Activated CD4-positive, CD25-positive, alpha-beta regulatory T cell treated with anti-CD3 and anti-CD28 coated beads, Interleukin-2, amount 50 U/mL, for 24 hours (primary cell): ENCODE results near the gene SERAC1.

ENCODE experiments used
- ATAC-seq, 2 donors: fragments of 150-1000 bp; cut with Tn5 transposase; one replicate each; pipeline ENCODE4 v1.10.0; 2021; ENCODE audit warnings: mild to moderate bottlenecking in 1 of 2, moderate library complexity in 1 of 2

Gene SERAC1

DNA sequence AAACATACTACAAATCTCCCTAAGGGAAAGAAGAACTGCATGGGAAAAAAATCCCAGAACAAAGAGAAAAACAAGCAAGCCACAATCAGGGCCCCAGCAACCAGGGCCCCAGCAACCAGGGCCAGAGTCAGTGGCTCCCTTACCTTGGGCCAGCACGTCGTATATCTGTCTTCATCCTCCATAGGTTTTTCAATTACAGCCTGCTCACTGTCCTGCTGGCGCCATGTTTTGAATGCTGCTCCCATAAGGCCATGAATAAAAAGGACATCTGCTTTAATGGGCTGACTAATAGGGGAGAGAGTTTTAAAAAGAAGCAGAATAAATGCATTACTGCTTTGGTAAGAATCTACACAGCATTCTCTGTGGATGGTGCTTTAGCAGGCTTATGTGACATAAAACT is 49.2 kb downstream of the SERAC1 start:
- no peak for ATAC-seq

DNA sequence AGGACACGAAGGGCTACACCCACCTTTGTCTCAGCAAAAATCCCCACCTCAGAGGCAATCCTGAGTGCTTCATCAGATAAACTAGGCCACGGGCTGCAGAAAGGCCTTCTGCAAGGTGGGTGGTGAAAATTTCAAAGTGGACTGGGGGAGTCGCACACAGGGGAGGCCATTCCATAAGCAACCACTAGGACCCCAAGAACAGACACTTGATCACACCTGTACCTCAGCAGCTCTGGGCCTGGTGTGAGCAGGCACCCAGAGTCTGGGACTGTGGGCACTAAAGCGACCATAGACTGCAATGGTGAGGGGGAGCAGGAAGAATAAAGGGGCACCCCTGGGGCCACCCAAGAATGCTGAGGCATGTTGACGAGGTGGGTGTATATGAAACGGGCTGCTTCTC is 52.6 kb downstream of the SERAC1 start:
- no peak for ATAC-seq

DNA sequence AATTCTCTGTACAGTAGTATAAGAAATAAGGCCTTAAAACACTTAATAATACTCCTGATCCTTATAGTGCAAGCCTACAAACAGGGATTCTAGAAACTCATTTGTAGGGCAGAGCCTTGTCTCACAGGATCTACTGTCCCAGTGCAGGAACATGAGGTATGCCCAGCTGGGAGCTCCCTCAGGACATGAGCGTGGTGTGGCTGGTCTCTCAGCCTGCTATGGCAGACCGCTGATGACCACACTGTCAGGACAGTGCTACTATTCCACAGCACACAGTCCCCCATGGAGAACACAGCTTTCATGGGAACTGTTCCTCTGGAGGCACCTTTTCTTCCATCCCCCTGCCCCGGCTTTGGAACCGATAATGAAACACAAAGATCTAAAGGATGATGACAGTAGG is 53.0 kb downstream of the SERAC1 start:
- ATAC-seq = no peak

DNA sequence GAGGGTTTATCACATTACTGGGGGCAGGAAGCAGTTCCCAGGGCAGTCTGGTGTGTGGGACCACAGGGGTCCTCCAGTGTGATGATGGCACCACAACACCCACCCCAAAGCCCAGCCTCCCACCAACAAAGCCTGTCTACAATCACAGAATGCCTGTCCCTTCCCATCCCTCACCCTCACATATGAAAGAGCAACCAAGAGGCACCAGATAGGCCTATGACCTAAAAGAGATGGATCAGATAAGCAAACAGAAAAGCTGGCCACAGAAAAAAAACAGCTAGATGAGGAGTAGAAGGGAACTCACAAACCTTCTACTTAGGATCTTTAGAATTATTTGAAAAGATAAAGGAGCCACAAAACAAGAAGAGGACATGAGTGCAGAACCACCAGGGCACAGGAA is 54.3 kb downstream of the SERAC1 start:
- ATAC-seq = no peak

DNA sequence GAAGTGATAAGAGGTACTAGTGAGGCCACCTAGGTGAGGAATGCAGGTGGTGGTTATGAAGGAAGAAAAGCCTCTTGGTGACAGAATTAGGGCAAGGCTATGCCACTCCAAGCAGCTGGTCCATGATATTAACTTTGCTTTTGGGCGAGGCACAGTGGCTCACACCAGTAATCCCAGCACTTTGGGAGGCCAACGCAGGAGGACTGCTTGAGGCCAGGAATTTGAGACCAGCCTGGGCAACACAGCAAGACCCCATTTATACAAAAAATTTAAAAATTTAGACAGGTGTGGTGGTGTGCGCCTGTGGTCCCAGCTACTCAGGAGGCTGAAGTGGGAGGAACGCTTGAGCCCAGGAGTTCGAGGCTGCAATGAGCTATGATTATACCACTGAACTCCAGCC is 56.1 kb downstream of the SERAC1 start:
- no peak for ATAC-seq

DNA sequence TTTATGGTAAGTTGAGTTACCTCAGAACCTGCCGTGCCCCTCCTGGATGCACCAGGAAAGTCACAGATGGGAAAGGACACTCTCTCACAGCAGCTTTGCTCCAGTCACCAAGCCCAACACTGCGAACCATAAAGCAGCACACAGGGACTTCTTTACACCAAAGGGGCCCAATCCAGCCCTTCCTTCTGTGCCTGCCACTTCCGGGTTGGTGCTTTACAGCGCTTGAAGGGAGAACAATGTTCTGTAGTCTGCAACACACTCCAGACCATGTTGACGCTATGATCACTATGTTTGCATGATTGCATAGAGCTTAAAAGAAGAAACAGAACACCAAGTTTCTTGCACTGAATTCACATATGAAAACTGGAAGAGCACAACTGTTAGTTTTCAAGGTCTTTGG is 57.1 kb downstream of the SERAC1 start:
- no peak for ATAC-seq

DNA sequence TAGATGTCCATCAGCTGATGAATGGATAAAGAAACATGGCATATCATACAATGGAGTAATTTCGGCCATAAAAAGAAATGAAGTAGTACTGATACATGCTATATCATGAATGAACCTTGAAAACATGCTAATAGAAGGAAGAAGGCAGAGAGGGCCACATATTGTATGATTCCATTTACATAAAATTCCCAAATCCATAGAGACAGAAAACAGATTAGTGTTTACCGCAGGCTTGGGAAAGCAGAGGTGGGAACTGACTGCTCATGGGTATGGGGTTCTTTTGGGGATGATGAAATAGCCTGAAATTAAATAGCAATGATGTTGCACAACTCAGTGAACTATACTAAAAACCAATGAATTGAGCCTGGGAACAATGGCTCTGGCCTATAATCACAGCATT is 58.3 kb downstream of the SERAC1 start:
- ATAC-seq = no peak

DNA sequence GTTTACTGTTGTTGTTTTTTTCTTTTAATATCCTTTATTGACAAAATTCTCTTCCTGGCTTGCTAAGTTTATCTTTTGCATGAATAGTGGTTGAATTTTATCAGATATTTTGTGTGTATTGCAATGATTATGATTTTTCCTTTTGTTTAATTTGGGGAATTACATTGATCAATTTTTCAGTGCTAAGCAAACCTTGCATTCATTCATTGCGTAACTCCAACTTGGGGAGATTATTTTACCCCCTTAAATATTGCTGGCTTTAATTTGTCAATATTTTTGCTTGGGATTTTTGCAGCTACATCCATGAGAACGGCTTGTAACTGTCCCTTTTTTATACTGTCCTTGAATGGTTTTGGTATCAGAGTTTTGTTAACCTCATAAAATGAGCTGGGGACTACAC is 63.4 kb downstream of the SERAC1 start:
- no peak for ATAC-seq

DNA sequence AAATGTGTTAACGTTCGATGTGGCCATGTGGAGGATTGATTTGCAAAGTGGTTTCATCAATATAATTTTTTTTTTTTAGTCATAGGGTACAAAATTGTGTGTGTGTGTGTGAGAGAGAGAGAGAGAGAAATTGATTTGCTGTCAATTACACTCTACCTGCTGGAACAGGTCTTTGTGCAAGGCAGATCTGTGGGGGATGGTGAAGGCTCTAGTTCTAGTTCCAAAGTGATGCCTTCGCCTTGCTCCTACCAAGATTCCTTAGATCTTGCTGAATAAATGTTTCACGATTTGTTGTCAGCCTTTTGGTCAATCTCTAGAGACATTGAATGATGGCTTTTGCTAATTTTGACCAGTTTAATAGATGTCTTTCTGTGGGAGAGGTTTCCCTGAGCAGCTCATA is 64.8 kb downstream of the SERAC1 start:
- no peak for ATAC-seq

DNA sequence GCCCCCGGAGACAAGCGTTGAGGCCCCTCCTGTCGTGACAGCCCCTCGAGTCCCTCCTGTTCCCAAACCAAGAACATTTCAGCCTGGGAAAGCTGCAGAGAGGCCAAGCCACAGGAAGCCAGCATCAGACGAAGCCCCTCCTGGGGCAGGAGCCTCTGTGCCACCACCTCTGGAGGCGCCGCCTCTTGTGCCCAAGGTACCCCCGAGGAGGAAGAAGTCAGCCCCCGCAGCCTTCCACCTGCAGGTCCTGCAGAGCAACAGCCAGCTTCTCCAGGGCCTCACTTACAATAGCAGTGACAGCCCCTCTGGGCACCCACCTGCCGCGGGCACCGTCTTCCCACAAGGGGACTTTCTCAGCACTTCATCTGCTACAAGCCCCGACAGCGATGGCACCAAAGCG is 72.4 kb downstream of the SERAC1 start:
- ATAC-seq = no peak

DNA sequence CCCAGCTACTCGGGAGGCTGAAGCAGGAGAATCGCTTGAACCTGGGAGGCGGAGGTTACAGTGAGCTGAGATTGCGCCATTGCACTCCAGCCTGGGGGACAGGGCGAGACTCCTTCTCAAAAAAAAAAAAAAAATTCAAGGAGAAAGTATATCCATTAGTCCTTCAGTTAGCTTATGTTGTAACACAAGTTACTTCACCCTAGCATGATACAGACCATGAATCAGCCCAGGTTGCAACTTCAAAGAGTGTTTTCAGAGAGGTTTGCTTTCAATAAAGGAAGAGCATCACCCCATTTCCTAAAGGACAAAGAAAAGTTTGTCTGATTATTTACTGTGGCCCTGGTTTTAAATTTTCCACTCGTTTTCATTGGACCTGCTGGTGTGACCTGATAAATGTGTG is 73.0 kb downstream of the SERAC1 start:
- ATAC-seq = no peak

DNA sequence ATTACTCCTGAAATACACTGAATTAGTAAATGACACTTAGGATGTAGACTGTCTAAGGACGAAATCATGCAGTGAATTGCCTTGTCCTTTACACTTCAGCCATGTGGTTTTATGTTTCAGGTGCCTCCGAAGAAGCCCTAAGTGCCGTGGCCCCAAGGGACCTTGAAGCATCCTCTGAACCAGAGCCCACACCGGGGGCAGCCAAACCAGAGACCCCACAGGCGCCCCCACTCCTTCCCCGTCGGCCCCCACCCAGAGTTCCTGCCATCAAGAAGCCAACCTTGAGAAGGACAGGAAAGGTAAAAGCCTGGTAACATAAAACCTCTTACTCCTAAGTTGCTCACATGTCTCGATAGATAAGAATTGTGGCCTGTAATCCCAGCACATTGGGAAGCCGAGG is 75.3 kb downstream of the SERAC1 start:
- ATAC-seq = no peak

DNA sequence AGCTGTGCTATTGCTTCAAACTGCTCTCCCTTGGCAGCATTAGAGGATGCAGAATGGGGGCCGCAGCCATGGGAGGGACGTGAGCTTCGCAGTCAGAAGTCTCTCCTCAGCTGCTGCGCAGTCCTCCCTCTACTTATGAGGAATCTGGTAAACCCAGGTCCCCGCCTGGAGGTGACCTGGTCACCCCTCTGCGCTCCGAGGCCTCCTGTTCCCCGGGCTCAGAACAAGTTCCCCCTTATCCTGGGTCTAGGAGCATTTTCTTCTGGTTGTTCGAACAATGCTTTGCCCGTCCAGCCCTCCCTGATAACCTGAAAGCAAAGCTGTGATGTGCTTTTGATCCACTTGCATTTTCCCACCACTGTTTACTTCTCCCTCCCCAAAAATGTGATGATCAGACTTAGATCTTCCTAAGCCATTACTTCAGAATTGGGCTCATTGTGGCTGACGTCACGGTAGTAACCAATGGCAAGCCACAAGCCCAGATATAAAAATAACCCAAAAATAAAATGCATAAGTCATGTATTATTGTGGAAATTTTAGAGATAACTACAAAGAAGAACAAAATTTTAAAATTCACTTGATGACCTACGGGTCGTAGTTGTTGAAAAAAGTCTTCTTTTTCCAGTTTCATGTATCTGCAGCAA is 80.7 kb downstream of the SERAC1 start:
- no peak for ATAC-seq

DNA sequence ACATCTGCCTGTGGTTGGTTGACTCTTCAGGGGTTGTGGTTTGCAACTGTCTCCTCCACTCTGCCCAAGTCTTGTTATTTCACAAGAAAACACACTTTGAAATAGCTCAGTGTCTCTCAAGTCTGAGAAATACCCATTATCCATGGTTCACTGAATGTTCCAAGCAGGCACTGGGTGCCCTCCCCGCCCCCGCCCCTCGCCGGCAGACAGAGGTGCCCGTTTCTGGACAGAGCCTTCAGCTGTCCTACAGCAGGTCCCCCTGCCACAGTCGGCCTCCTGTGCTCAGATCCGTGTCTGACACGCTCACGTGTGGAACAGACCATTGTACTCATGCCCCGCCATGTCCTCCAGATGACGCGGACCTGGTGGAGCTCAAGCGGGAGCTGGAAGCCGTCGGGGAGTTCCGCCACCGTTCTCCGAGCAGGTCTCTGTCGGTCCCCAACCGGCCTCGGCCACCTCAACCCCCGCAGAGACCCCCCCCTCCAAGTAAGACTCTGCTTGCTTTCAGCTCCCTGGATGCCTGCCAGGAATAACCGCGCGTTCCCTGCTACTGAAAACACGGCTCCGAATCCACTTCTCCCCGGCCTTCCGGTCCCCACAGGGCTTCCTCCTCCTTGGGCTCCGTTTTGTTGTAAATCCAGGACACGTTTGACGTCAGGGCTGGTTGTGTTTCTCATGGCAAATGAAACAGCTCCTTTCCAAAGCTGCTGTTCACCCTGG is 81.4 kb downstream of the SERAC1 start:
- ATAC-seq = no peak

DNA sequence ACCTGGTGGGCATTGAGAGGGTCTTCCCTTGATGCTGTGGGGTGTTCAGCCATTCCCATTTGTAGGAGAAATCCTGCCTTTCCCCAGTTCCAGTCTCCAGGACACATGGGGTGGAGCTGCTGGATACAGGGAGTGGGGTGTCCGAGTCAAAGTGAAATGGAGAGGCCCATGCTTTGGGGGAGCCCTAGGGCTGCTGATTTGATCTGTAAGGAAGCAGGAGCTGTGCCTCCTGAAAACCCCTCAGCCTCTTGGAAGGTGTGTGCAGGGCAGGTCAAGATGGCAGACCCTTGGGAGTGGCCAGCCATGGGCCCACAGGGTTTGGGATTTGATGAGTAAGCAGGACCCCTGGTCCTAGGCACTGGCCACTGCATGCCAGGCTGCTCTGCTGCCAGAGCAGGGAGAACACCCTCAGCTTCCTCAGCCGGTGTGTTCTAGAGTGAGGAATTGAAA is 82.0 kb downstream of the SERAC1 start:
- ATAC-seq = no peak

DNA sequence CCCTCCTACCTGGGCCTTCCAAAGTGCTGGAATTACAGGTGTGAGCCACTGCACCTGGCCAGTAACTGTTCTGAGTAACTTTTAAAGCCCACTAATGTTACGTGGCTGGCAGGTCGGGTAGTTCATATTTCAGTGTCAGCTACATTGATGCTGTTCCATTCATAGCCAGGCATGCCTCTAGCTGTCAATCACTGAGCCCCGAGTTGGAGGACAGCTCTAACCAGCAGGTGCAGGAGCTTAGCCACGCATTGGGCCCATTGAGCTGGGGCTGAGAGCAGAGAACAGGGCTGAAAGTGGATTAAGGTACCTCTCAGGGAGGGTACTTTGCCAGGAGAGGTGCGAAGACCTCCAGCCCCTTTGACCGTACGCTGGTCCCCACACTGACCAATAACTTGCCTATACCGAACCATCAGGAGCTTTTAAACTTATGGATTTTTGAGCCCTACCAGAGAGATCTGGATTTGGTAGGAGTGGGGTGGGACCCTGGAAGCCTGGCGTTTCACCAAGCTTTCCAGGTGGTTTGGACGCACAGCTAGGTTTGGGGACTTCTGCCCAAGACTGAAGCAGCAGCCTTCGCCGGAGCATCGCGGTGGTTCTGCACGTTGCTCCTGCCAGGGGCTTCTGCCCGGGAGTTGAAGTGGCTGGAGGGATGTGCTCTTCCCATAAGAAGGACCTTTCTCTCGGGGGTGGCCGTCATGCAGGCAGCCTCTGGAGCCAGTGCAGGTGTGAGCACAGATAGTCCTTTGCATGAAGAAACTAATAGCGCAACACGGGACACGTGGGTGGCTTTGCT is 82.6 kb downstream of the SERAC1 start:
- ATAC-seq = no peak

DNA sequence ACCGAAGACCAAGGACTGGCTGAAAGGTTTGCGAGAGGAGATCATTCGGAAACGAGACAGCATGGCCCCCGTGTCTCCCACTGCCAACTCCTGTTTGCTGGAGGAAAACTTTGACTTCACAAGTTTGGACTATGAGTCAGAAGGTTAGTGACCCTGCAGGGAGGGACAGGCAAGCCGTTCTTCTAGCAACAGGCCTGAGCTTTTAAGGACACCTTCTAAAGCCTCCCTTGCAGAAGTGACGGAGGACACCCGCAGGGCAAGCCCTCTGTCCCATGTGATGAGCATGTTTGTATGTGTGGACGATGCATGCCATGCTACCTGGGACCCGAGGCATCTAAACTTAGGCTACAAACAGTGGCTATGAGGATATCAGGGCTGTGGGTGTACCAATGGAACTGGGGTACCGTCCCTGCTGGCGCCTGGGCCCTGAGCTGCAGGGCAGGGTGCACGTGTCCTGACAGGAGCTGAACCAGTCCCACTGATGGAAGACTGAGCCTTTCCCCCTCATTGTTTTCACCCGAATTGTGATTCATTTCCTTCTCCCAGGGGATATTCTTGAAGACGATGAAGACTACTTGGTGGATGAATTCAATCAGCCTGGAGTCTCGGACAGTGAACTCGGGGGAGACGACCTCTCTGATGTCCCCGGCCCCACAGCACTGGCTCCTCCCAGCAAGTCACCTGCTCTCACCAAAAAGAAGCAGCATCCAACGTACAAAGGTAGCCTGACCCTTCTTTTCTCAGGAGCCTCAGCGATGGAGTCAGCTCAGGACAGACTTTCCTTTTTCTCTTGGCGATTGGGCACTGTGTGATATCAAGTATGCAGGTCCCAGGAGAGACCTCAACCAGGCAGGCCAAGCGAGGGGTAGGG is 84.4 kb downstream of the SERAC1 start:
- ATAC-seq = no peak

DNA sequence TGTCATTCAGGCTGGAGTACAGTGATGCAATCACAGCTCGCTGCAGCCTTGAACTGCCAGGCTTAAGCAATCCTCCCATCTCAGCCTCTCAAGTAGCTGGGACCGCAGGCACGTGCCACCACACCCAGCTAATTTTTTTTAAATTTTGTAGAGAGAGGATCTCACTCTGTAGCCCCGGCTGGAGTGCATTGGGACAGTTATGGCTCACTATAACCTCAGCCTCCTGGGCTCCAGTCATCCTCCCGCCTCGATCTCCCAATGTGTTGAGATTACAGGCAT is 86.5 kb downstream of the SERAC1 start:
- no peak for ATAC-seq

DNA sequence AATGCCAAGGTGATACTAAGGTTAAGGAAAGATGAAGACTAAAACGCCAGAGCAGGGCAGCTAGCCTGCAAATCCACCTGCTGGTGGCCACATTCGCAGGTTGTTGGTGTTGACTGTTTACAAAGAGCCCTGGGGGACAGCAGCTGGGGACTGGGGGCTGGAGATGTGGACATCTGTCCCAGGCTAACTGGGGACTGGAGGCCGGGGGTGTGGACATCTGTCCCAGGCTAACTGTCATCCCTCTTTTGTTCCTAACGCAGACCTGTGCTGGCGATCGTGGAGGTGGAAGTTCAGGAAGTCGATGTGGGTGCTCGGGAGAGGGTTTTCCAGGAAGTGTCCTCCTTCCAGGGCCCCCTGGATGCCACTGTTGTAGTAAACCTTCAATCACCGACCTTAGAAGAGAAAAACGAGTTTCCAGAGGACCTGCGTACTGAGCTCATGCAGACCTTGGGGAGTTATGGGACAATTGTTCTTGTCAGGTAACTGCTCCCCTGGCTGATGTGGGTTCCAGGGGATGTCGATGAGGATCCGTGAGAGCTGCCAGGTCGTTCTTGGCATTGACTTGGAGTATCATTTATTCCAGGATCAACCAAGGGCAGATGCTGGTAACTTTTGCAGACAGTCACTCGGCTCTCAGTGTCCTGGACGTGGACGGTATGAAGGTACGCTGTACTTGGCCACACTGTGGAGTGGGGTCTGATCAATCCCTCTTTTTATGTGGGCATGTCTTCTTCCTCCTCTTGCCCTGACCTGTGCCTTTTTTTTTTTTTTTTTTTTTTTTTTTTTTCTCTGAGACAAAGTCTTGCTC is 87.0 kb downstream of the SERAC1 start:
- no peak for ATAC-seq

DNA sequence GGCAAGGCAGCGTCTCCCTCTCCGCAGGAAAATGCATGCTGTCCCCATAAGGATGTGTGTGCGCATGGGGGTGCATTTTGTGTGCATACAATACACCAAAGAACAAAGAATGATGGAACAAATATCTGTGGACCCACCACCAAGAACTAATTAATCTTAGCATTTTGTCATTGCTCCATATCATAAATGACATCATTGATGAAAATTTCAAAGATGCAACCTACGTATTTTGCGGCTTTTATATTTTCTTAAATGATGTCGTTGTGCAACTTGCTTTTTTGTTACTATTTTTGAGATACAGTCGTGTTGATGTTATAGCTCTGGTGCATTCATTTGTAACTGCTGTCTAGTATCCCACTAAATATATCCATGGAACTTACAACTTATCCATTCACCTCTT is 89.7 kb downstream of the SERAC1 start:
- ATAC-seq = no peak

DNA sequence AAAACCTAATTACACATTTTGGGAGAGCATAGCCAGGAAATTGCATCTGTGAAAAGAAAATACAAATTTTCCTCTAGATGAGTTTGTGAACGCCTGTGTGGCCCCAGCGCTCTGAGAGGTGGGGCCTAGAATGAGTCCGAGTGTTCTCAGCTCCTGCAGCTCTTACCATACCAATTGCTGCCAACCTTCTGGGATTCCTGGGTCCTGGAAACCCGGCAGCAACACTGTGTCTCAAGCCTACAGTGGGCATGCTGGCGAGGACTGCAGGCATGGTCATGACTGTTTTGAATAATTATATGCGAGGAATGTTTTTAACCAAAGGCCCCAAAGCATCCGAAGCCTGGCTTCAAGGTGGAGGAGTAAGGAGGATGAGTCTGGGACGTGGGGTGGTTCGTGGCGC is 90.4 kb downstream of the SERAC1 start:
- ATAC-seq = no peak

DNA sequence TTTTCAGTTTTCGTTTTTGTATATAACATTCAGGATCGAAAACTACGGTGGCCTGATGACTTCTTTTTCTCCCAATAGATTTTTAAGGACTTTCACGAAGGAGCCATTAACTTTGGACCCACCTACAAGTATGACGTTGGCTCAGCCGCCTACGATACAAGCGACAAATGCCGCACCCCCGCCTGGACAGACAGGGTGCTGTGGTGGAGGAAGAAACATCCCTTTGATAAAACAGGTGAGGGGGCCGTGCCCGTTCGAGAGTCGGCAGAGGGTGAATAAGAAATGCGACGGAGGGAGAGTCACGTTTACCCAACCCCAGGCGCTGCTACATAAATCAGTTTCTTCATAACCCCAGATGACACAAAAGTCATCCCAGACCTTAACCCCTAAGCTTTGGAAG is 91.5 kb downstream of the SERAC1 start:
- ATAC-seq = no peak
